K562 (cell line): ENCODE data around the gene RRAS. TPM values are rescaled to one million over a fixed set of nuclear protein-coding genes. Genes with fewer than 3 reads are reported as not detected.
A peak's percentile ranks its signal among the peaks of the same experiment; 100 is the strongest.

Experiments
- DPF2 ChIP-seq: fragments of 450-650 bp; IDR thresholded peaks from 2 replicates; pipeline ENCODE4 v1.6.1; 2016
- MYC ChIP-seq, 2 experiments: fragments of 250-450 bp in 1 of 2; sonication (Bioruptor Pico) in 1 of 2; IDR thresholded peaks; 2 replicates each; pipeline versions ENCODE4 v1.5.1 to v1.6.1; 2012 to 2021; ENCODE audit warnings: low read depth in 2 of 2, borderline replicate concordance in 1 of 2, improper control_type of control experiment in 1 of 2, low read length in 1 of 2, mild to moderate bottlenecking in 1 of 2, moderate library complexity in 1 of 2
- RBM22 ChIP-seq: fragments of 200-400 bp; formaldehyde crosslinking; IDR thresholded peaks from 2 replicates; pipeline ENCODE4 v1.6.1; 2018; ENCODE audit warnings: low read length, low read depth; ENCODE audit not compliant: poor library complexity, severe bottlenecking
- SIRT6 ChIP-seq: IDR thresholded peaks from one replicate; pipeline ENCODE4 v1.6.1; 2012; ENCODE audit warnings: low read depth, mild to moderate bottlenecking, control low read depth, inconsistent platforms, low read length, moderate library complexity
- TEAD1 ChIP-seq, 2 experiments: fragments of 450-650 bp in 1 of 2; sonication (generic) in 1 of 2; formaldehyde crosslinking; IDR thresholded peaks; 2 replicates each; pipeline versions ENCODE4 v1.4.0 to v1.8.0; 2020 to 2022; ENCODE audit warnings: mild to moderate bottlenecking in 2 of 2, missing genetic modification reagents in 1 of 2
- ZBTB7A ChIP-seq: IDR thresholded peaks from 2 replicates; pipeline ENCODE4 v1.6.1; 2011; ENCODE audit warnings: low read depth, mild to moderate bottlenecking, low read length, moderate library complexity, borderline replicate concordance; ENCODE audit not compliant: control insufficient read depth
- ZBTB8A ChIP-seq: fragments of 450-650 bp; IDR thresholded peaks from 2 replicates; pipeline ENCODE4 v1.6.1; 2018; ENCODE audit warnings: mild to moderate bottlenecking, moderate library complexity; ENCODE audit not compliant: partially characterized antibody
- polyA plus RNA-seq, 8 experiments: library from polyadenylated mRNA; depleted of rRNA in 4 of 8; stranded (reverse) in 5 of 8; unstranded in 3 of 8; fragments of >200 nt; fragmentation: Nextera tagmentation in 2 of 8; fragmentation: Illumina TruSeq in 1 of 8; extraction: Ambion mirVana in 2 of 8; extraction: Trizol in 1 of 8; gene quantifications; 2 replicates each; pipeline versions ENCODE4 v1.2.1 to v1.2.3, GENCODE V29; 2011 to 2014; ENCODE audit warnings: inconsistent platforms in 1 of 8, missing spikeins in 1 of 8
- total RNA-seq, 7 experiments: library from RNA; depleted of rRNA in 6 of 7; stranded (reverse); fragments of >200 nt in 6 of 7; fragmentation: Illumina TruSeq in 2 of 7; extraction: Trizol in 2 of 7; gene quantifications; 2 replicates each; pipeline versions ENCODE4 v1.2.1 to v1.2.3, GENCODE V29; 2011 to 2021; ENCODE audit warnings: low replicate concordance in 1 of 7
- TF ChIP-seq, protein P1 (sequence below), 2 experiments: fragments of 450-650 bp; IDR thresholded peaks; 2 replicates each; pipeline ENCODE4 v1.6.1; 2016; ENCODE audit warnings: mild to moderate bottlenecking in 2 of 2, borderline replicate concordance in 1 of 2, low read depth in 1 of 2, moderate library complexity in 1 of 2
- TF ChIP-seq, protein P2 (sequence below): fragments of 250-450 bp; sonication (Bioruptor Pico); IDR thresholded peaks from 2 replicates; pipeline ENCODE4 v1.4.0; 2020; ENCODE audit warnings: mild to moderate bottlenecking, moderate library complexity
- TF ChIP-seq, protein P3 (sequence below): sonication (generic); formaldehyde crosslinking; IDR thresholded peaks from 2 replicates; pipeline ENCODE4 v1.9.0; 2022; ENCODE audit warnings: mild to moderate bottlenecking, missing genetic modification reagents

Gene RRAS
- total and polyA plus RNA-seq, 9 of the 15 experiments (the other 6 are each of a cell fraction or from before 2014, with no cell fraction given): 0.70 to 17.3 (median 8.2) TPM

DNA sequence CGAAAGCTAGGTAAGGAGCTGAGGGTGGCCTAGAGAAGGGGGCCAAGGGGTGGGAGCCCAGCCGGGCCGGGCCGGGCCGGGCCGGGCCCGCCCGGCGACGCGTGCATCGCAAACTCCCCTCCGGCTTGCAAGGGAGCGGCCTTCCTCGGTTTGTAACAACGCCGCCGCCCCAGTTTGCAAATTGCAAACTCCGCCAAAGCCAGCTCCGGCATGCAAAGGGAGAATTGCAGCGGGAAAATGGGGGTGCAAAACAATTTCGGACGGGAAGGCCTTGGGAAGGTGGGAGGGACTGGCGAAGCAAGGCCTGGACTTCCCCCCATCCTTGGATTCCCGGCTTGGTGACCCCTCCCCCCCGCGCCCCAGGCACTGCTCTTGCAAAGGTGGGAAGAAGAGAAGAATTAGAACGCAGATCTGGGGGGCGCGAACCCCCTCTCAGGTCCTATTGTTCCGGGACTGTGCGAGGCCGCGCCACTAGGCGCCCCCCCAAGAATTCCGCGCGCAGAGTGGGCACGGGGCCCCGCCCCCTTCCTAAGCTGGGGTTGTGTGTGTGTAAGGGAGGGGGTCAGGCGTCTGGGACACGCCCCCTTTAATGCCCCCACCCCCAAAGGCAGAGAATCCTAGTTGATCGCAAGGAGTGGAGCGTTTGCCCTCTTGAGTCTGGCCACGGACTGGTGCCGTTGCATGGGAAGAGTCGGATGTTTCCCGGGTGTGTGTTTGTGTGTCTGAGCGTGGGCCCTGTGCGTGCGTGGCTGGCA, 48.0 kb downstream of the RRAS start (continued):
- TF ChIP-seq TEAD1 (CRISPR knock-in tag; IDR thresholded peaks at IDR 0.05) (peak in 1 of 2 experiments; percentile 68; a peak in 1 of 4 replicates), ZBTB8A (no peak), SIRT6 (no peak), RBM22 (peak; percentile 32), DPF2 (0 out of 2 replicates have a peak, but pooled peaks have one; percentile 27), MYC (IDR thresholded peaks at IDR 0.05; ENCODE audit: low read depth, low read length) (0 out of 2 replicates have a peak, but pooled peaks have one; percentile 8), MYC (CRISPR knock-in tag; IDR thresholded peaks at IDR 0.05; ENCODE audit: borderline replicate concordance, low read depth) (no peak), ZBTB7A (peak; percentile 64; the same call in 1 of the 2 replicates)
- TF ChIP-seq, protein P1, sequence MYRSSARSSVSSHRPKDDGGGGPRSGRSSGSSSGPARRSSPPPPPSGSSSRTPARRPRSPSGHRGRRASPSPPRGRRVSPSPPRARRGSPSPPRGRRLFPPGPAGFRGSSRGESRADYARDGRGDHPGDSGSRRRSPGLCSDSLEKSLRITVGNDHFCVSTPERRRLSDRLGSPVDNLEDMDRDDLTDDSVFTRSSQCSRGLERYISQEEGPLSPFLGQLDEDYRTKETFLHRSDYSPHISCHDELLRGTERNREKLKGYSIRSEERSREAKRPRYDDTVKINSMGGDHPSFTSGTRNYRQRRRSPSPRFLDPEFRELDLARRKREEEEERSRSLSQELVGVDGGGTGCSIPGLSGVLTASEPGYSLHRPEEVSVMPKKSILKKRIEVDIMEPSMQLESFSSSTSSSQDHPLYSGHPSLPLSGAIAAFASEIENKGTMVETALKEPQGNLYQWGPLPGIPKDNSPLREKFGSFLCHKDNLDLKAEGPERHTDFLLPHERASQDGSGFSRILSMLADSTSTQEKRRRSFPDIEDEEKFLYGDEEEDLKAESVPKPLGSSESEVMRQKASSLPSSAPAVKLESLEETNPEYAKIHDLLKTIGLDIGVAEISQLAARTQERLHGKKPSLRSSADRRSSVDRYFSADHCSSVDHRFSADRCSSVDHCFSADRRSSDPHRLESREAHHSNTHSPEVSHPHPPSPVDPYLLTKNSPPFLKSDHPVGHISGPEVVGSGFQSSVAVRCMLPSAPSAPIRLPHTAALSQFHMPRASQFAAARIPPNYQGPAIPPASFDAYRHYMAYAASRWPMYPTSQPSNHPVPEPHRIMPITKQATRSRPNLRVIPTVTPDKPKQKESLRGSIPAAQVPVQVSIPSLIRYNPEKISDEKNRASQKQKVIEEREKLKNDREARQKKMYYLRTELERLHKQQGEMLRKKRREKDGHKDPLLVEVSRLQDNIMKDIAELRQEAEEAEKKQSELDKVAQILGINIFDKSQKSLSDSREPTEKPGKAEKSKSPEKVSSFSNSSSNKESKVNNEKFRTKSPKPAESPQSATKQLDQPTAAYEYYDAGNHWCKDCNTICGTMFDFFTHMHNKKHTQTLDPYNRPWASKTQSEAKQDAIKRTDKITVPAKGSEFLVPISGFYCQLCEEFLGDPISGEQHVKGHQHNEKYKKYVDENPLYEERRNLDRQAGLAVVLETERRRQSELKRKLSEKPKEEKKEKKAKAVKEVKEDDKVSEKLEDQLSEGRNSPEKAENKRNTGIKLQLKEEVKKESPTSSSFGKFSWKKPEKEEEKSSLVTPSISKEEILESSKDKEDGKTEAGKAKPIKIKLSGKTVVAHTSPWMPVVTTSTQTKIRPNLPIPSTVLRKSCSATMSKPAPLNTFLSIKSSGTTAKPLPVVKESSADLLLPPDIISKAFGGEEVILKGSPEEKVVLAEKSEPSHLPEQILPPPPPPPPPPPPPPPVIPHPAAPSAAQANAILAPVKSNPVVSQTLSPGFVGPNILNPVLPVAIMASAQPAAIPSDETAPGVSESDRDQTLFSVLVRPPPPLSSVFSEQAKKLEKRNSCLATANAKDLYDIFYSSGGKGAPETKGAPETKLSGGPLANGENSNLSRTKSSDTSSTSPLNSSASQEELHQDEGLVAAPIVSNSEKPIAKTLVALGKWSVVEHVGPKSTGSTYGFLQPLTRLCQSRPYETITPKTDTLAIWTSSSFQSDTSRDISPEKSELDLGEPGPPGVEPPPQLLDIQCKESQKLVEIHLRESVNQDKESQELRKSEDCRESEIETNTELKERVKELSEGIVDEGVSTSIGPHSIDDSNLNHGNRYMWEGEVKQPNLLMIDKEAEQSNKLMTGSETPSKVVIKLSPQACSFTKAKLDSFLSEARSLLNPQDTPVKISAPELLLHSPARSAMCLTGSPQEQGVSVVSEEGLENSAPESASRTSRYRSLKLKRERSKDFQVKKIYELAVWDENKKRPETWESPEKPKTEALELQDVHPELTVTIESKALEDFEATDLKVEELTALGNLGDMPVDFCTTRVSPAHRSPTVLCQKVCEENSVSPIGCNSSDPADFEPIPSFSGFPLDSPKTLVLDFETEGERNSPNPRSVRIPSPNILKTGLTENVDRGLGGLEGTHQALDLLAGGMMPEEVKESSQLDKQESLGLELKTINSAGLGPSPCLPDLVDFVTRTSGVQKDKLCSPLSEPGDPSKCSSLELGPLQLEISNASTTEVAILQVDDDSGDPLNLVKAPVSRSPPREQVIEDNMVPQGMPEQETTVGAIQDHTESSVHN (IDR thresholded peaks at IDR 0.05; ENCODE audit: borderline replicate concordance in 1 of 2, low read depth in 1 of 2): no peak
- TF ChIP-seq, protein P2, sequence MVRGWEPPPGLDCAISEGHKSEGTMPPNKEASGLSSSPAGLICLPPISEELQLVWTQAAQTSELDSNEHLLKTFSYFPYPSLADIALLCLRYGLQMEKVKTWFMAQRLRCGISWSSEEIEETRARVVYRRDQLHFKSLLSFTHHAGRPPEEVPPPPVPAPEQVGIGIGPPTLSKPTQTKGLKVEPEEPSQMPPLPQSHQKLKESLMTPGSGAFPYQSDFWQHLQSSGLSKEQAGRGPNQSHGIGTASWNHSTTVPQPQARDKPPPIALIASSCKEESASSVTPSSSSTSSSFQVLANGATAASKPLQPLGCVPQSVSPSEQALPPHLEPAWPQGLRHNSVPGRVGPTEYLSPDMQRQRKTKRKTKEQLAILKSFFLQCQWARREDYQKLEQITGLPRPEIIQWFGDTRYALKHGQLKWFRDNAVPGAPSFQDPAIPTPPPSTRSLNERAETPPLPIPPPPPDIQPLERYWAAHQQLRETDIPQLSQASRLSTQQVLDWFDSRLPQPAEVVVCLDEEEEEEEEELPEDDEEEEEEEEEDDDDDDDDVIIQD (CRISPR knock-in tag): no peak
- TF ChIP-seq, protein P3, sequence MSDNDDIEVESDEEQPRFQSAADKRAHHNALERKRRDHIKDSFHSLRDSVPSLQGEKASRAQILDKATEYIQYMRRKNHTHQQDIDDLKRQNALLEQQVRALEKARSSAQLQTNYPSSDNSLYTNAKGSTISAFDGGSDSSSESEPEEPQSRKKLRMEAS (CRISPR knock-in tag): 0 out of 2 replicates have a peak, but pooled peaks have one; percentile 79
